ENCODE measurements around the gene NASP.

DNA sequence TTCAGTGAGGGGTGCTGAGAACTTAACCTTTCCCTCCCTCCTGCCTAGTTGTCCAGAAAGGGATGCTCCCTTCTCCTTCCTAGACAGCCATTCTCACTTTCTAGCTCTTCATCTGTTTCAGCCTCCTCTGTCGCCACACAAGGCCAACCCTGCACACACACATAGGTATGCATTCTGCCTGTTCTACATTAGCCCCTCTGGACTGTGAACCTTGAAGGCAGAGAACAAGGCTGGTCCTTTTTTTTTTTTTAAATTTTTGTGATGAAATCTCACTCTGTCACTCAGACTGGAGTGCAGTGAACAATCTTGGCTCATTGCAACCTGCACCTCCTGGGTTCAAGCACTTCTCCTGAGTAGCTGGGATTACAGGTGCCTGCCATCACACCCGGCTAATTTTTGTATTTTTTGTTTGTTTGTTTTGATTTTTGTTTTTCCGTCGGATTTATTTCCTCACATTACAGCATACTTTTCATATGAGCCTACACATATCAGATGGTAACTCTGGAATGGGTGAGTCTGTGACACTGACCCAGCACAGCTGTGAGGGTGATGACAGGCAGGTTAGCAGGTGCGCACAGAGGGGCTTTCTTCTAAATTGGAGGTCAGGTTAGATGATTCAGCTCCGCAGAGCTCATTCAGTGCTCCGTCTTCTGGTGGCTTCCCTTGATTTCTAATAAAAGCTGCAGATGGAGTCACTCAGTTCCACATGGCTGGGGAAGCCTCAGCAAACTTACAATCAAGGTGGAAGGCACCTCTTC, 38.1 kb upstream of the NASP start:
- TF ChIP-seq, protein P1, sequence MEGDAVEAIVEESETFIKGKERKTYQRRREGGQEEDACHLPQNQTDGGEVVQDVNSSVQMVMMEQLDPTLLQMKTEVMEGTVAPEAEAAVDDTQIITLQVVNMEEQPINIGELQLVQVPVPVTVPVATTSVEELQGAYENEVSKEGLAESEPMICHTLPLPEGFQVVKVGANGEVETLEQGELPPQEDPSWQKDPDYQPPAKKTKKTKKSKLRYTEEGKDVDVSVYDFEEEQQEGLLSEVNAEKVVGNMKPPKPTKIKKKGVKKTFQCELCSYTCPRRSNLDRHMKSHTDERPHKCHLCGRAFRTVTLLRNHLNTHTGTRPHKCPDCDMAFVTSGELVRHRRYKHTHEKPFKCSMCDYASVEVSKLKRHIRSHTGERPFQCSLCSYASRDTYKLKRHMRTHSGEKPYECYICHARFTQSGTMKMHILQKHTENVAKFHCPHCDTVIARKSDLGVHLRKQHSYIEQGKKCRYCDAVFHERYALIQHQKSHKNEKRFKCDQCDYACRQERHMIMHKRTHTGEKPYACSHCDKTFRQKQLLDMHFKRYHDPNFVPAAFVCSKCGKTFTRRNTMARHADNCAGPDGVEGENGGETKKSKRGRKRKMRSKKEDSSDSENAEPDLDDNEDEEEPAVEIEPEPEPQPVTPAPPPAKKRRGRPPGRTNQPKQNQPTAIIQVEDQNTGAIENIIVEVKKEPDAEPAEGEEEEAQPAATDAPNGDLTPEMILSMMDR (IDR thresholded peaks at IDR 0.05) = no peak
- TF ChIP-seq, protein P2, sequence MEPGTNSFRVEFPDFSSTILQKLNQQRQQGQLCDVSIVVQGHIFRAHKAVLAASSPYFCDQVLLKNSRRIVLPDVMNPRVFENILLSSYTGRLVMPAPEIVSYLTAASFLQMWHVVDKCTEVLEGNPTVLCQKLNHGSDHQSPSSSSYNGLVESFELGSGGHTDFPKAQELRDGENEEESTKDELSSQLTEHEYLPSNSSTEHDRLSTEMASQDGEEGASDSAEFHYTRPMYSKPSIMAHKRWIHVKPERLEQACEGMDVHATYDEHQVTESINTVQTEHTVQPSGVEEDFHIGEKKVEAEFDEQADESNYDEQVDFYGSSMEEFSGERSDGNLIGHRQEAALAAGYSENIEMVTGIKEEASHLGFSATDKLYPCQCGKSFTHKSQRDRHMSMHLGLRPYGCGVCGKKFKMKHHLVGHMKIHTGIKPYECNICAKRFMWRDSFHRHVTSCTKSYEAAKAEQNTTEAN (CRISPR knock-in tag; IDR thresholded peaks at IDR 0.05) = no peak
- TF ChIP-seq, protein P3, sequence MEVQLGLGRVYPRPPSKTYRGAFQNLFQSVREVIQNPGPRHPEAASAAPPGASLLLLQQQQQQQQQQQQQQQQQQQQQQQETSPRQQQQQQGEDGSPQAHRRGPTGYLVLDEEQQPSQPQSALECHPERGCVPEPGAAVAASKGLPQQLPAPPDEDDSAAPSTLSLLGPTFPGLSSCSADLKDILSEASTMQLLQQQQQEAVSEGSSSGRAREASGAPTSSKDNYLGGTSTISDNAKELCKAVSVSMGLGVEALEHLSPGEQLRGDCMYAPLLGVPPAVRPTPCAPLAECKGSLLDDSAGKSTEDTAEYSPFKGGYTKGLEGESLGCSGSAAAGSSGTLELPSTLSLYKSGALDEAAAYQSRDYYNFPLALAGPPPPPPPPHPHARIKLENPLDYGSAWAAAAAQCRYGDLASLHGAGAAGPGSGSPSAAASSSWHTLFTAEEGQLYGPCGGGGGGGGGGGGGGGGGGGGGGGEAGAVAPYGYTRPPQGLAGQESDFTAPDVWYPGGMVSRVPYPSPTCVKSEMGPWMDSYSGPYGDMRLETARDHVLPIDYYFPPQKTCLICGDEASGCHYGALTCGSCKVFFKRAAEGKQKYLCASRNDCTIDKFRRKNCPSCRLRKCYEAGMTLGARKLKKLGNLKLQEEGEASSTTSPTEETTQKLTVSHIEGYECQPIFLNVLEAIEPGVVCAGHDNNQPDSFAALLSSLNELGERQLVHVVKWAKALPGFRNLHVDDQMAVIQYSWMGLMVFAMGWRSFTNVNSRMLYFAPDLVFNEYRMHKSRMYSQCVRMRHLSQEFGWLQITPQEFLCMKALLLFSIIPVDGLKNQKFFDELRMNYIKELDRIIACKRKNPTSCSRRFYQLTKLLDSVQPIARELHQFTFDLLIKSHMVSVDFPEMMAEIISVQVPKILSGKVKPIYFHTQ (CRISPR knock-in tag; IDR thresholded peaks at IDR 0.05) = no peak

Data from WTC11 (cell line).